GM23338 (cell line): ENCODE measurements around the gene SUSD1. TPM values are rescaled to one million over a fixed set of nuclear protein-coding genes. Genes with fewer than 3 reads are reported as not detected.
"Not testable (repeated sequence)": the region's sequence is repeated elsewhere in the genome, so short reads cannot be mapped to it uniquely, and the experiment has no call there.

ENCODE experiments used
- ATAC-seq: fragments of 200-7000 bp; cut with Tn5 transposase; 3 replicates; pipeline ENCODE4 v1.9.1; 2020
- DNase-seq: peaks from one replicate; pipeline ENCODE4 v3.0.0-alpha.2; 2015; ENCODE audit warnings: low spot score
- H2AFZ ChIP-seq: fragments of 200-600 bp; sonication (generic); 2 replicates; pipeline ENCODE4 v1.8.0; 2016; ENCODE audit warnings: antibody characterized with exemption, mild to moderate bottlenecking, moderate library complexity
- H3F3A ChIP-seq: fragments of 200-600 bp; sonication (generic); replicated peaks from 2 replicates; pipeline ENCODE4 v1.8.0; 2017; ENCODE audit warnings: antibody characterized with exemption, mixed run types, low read depth
- H3K27ac ChIP-seq: fragments of 200-600 bp; sonication (generic); 2 replicates; pipeline ENCODE4 v1.6.1; 2016; ENCODE audit warnings: low read depth
- H3K27me3 ChIP-seq: fragments of 200-600 bp; sonication (generic); 2 replicates; pipeline ENCODE4 v1.8.0; 2016; ENCODE audit warnings: mild to moderate bottlenecking, mixed run types, moderate library complexity; ENCODE audit not compliant: insufficient read depth
- H3K36me3 ChIP-seq: fragments of 200-600 bp; sonication (generic); 2 replicates; pipeline ENCODE4 v1.8.0; 2016; ENCODE audit warnings: mild to moderate bottlenecking; ENCODE audit not compliant: insufficient read depth
- H3K4me1 ChIP-seq: fragments of 200-600 bp; sonication (generic); 2 replicates; pipeline ENCODE4 v1.8.0; 2016; ENCODE audit warnings: mild to moderate bottlenecking, moderate library complexity; ENCODE audit not compliant: insufficient read depth
- H3K4me2 ChIP-seq: fragments of 200-600 bp; sonication (generic); 2 replicates; pipeline ENCODE4 v1.7.1; 2017; ENCODE audit warnings: mixed run types
- H3K4me3 ChIP-seq: fragments of 200-600 bp; sonication (generic); 2 replicates; pipeline ENCODE4 v1.6.1; 2016; ENCODE audit warnings: mixed run types
- H3K79me2 ChIP-seq: fragments of 200-600 bp; sonication (generic); replicated peaks from 2 replicates; pipeline ENCODE4 v1.8.0; 2017; ENCODE audit warnings: mild to moderate bottlenecking; ENCODE audit not compliant: insufficient read depth
- H3K9me2 ChIP-seq: fragments of 200-600 bp; sonication (generic); 2 replicates; pipeline ENCODE4 v1.8.0; 2017; ENCODE audit not compliant: insufficient read depth
- H4K20me1 ChIP-seq: fragments of 200-600 bp; sonication (generic); replicated peaks from 2 replicates; pipeline ENCODE4 v1.8.0; 2017; ENCODE audit warnings: mild to moderate bottlenecking; ENCODE audit not compliant: insufficient read depth
- H3K27ac Mint-ChIP-seq: 2 replicates; pipeline ENCODE4 v1.8.0; 2020; ENCODE audit warnings: inconsistent platforms, mild to moderate bottlenecking, moderate library complexity, mixed read lengths
- H3K27me3 Mint-ChIP-seq: 3 replicates; pipeline ENCODE4 v1.8.0; 2022; ENCODE audit warnings: low read depth, mild to moderate bottlenecking, moderate library complexity, mixed read lengths, inconsistent platforms; ENCODE audit not compliant: insufficient read depth, poor library complexity
- H3K36me3 Mint-ChIP-seq: 3 replicates; pipeline ENCODE4 v1.8.0; 2021; ENCODE audit warnings: low read depth, mild to moderate bottlenecking, inconsistent platforms, moderate library complexity, mixed read lengths
- H3K4me1 Mint-ChIP-seq: 3 replicates; pipeline ENCODE4 v1.8.0; 2020; ENCODE audit warnings: mild to moderate bottlenecking, inconsistent platforms, mixed read lengths
- H3K4me3 Mint-ChIP-seq: 3 replicates; pipeline ENCODE4 v1.8.0; 2021; ENCODE audit warnings: moderate library complexity, mild to moderate bottlenecking, inconsistent platforms, mixed read lengths
- H3K9me3 Mint-ChIP-seq: 3 replicates; pipeline ENCODE4 v1.8.0; 2020; ENCODE audit warnings: moderate library complexity, mild to moderate bottlenecking, inconsistent platforms, mixed read lengths
- CREB1 ChIP-seq: fragments of 250-450 bp; sonication (Bioruptor Pico); IDR thresholded peaks from 2 replicates; pipeline ENCODE4 v1.5.0; 2020; ENCODE audit warnings: low read depth, mild to moderate bottlenecking, moderate library complexity
- EZH2 ChIP-seq: fragments of 200-600 bp; sonication (generic); IDR thresholded peaks from one replicate; pipeline ENCODE4 v1.8.0; 2017; ENCODE audit warnings: antibody characterized with exemption, mild to moderate bottlenecking, low read depth; ENCODE audit not compliant: unreplicated experiment
- JUNB ChIP-seq: IDR thresholded peaks from one replicate; pipeline ENCODE4 v1.6.1; 2016; ENCODE audit warnings: antibody characterized with exemption; ENCODE audit not compliant: unreplicated experiment
- POLR2AphosphoS5 ChIP-seq: IDR thresholded peaks from 2 replicates; pipeline ENCODE4 v1.6.1; 2016; ENCODE audit warnings: antibody characterized with exemption, low read depth
- REST ChIP-seq: IDR thresholded peaks from one replicate; pipeline ENCODE4 v1.6.1; 2018; ENCODE audit warnings: antibody characterized with exemption; ENCODE audit not compliant: unreplicated experiment
- ZNF331 ChIP-seq: fragments of 250-450 bp; sonication (Bioruptor Pico); IDR thresholded peaks from 2 replicates; pipeline ENCODE4 v1.5.0; 2020; ENCODE audit warnings: low read depth, mild to moderate bottlenecking, moderate library complexity
- polyA plus RNA-seq: library from polyadenylated mRNA; unstranded; fragments of >200 nt; fragmentation: Nextera tagmentation; extraction: Ambion mirVana; gene quantifications from 2 replicates; pipeline ENCODE4 v1.2.1, GENCODE V29; 2016
- total RNA-seq: library from RNA; depleted of rRNA; stranded (reverse); fragments of >200 nt; shearing (Covaris generic); gene quantifications from 2 replicates; pipeline ENCODE4 v1.2.3, GENCODE V29; 2014

The SUSD1 gene
- total and polyA plus RNA-seq, 2 experiments from 2014 or later = 1.2 to 6.4 TPM

- TF ChIP-seq JUNB (no peak), REST (no peak), EZH2 (no peak), CREB1 (CRISPR knock-in tag) (no peak), ZNF331 (CRISPR knock-in tag) (no peak)
- no peak overlapping the region for H3K4me3 Mint-ChIP-seq
These were observed 18.6 kb upstream of the SUSD1 start for GRCh38 chr9:112193572-112194288.

GRCh38 chr9:112190320-112190719 is 15.2 kb upstream of the SUSD1 start:
- peaks cover 15% of the 10 kb centered on the region for H3K4me1 ChIP-seq
- not testable (repeated sequence) for H3K4me2 ChIP-seq, ATAC-seq, H3K27me3 Mint-ChIP-seq, DNase-seq, H3K4me3 Mint-ChIP-seq, H3K27me3 ChIP-seq, H4K20me1 ChIP-seq, H3F3A ChIP-seq, H3K36me3 ChIP-seq, H2AFZ ChIP-seq, H3K9me2 ChIP-seq, H3K9me3 Mint-ChIP-seq, H3K79me2 ChIP-seq, H3K27ac Mint-ChIP-seq, H3K27ac ChIP-seq, H3K4me3 ChIP-seq, H3K36me3 Mint-ChIP-seq
- H3K4me1 Mint-ChIP-seq = peaks cover 26% of the 10 kb centered on the region

More at GRCh38 chr9:112193572-112194288, 18.6 kb upstream of the SUSD1 start:
- no peaks in the 10 kb centered on the region for H3K27me3 ChIP-seq
- H3K4me3 ChIP-seq = no peak overlapping the region
- no peak overlapping the region for H2AFZ ChIP-seq
- H3F3A ChIP-seq = no peaks in the 10 kb centered on the region
- peak overlapping the region; percentile 11; the same call in 1 of the 2 replicates for H3K4me2 ChIP-seq
- Mint-ChIP-seq H3K36me3 (no peaks in the 10 kb centered on the region), H3K27me3 (peaks cover 5% of the 10 kb centered on the region), H3K4me1 (peaks cover 19% of the 10 kb centered on the region), H3K27ac (peak overlapping the region; percentile 56; the same call in 1 of the 2 replicates), H3K9me3 (no peaks in the 10 kb centered on the region; the same call in 2 of the 3 replicates)
- no peaks in the 10 kb centered on the region for H4K20me1 ChIP-seq
- ATAC-seq (peak; percentile 55), DNase-seq (no peak)
- H3K4me1 ChIP-seq = peaks cover 10% of the 10 kb centered on the region
- no peaks in the 10 kb centered on the region for H3K9me2 ChIP-seq
- no peak overlapping the region for H3K27ac ChIP-seq
- no peaks in the 10 kb centered on the region for H3K79me2 ChIP-seq
- no peaks in the 10 kb centered on the region for H3K36me3 ChIP-seq

GRCh38 chr9:112188884-112189283 is 13.8 kb upstream of the SUSD1 start:
- no peak overlapping the region for H3K4me3 Mint-ChIP-seq
- no peaks in the 10 kb centered on the region for H4K20me1 ChIP-seq
- no peak overlapping the region for H3K4me2 ChIP-seq
- H3K4me1 ChIP-seq = peaks cover 8% of the 10 kb centered on the region
- peak overlapping the region; percentile 32; the same call in 1 of the 2 replicates for H2AFZ ChIP-seq
- no peak overlapping the region; the same call in 1 of the 2 replicates for H3K27ac ChIP-seq
- H3K36me3 ChIP-seq = no peaks in the 10 kb centered on the region
- H3K4me3 ChIP-seq = no peak overlapping the region
- H3K36me3 Mint-ChIP-seq = no peaks in the 10 kb centered on the region
- no peaks in the 10 kb centered on the region for H3F3A ChIP-seq
- H3K27me3 ChIP-seq = no peaks in the 10 kb centered on the region
- peaks cover 3% of the 10 kb centered on the region for H3K27me3 Mint-ChIP-seq
- ATAC-seq = no peak
- no peak for DNase-seq
- H3K9me3 Mint-ChIP-seq = no peaks in the 10 kb centered on the region; the same call in 2 of the 3 replicates
- no peaks in the 10 kb centered on the region for H3K79me2 ChIP-seq
- H3K27ac Mint-ChIP-seq = no peak overlapping the region
- no peaks in the 10 kb centered on the region for H3K9me2 ChIP-seq
- peaks cover 19% of the 10 kb centered on the region for H3K4me1 Mint-ChIP-seq
- no peak for TF ChIP-seq CREB1 (CRISPR knock-in tag)
- TF ChIP-seq POLR2AphosphoS5 = no peak
- TF ChIP-seq EZH2 = no peak
